HG03060 (cell line): ENCODE data around the gene VOPP1.
"Not testable (repeated sequence)": the region's sequence is repeated elsewhere in the genome, so short reads cannot be mapped to it uniquely, and the experiment has no call there.

Source experiments
- ATAC-seq: cut with Tn5 transposase; IDR thresholded peaks from one replicate; pipeline ENCODE4 v1.9.1; 2021; ENCODE audit warnings: low read depth, moderate number of reproducible peaks; ENCODE audit not compliant: unreplicated experiment

VOPP1 gene

DNA sequence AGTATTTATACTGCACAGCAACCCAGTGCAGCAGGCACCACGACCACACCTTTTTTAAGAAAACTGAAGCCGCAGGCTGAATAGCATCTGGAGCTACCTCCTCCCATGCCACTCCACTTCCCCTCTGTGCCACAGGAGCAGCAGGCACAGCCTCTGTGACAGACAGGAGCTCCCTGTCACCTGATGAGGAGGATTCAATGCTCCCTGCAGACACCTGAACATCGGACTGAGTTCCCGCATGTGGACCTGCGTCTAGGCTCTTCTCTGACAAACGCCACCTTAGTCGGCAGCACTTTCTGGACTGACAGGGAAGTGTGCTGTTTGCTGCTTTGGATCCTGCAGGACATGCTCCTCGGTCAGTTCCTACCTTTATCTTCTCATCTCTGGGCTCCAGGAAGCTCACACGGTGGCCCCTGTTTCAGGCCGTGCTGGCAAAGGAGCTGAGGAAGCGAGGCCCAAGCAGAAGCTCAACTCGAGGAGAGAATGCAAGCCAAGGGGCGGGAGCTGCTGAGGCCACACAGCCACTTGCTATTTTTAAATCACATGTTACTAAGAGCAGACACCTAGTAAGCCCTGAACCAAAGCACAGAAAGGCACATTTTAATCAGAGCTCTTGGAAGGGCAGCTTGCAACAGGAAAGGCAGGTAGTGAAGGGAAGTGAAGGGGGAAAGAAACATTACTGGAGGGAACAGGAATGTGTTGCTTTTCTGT is 56.6 kb downstream of the VOPP1 start:
- peak; percentile 37 for ATAC-seq

DNA sequence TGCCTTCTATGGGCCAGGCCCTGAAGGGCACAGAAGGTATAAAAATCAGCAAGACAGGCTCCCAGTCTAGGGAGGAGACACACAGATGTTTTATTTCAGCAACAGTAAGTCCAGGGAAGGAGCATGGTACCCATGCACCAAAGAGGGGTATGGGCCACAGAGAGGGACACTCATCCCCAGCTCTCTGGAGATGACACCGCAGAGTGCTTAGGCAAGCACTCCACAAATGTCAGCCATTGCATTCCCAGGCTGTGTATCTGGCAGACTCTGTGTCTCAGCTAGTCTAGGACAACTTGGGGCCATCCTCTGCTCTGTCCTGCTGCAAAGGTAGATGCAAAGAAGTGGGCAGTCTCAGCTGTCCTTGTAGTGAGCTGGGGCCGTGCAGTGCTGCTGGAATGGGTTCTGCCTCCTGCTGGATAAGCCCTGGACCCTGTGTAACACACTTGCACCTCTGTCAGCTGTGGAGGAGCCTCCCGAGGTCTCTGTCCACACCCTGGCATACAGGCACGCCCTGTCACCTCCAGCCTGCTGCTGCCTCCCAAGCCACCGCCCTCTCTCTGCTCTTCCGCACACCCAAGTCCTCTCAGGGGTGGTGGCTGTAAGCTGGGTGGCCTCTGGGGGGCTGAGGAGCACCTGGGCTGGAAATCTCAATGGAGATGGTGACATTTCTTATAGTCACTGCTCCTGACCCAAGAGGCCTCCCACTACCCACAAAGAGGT is 57.6 kb downstream of the VOPP1 start:
- ATAC-seq = no peak

DNA sequence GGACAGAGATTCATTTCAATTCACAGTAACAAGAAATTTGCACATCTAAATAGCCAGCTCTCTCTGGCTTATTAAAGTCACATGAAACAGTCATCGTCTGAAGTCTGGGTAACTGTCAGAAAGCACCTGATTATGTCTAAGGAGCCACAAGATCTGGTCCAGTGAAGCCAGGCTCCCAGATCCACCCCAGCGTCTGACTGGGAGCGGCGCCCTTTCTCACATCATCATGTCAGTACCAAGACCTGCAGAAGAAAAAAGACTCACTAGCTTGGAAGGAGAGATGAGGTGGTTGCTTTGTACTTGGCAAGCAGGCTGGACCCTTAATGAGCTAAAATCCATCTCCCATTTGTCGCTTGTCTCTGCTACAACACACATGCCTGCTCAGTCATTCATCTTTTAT is 58.4 kb downstream of the VOPP1 start:
- no peak for ATAC-seq

DNA sequence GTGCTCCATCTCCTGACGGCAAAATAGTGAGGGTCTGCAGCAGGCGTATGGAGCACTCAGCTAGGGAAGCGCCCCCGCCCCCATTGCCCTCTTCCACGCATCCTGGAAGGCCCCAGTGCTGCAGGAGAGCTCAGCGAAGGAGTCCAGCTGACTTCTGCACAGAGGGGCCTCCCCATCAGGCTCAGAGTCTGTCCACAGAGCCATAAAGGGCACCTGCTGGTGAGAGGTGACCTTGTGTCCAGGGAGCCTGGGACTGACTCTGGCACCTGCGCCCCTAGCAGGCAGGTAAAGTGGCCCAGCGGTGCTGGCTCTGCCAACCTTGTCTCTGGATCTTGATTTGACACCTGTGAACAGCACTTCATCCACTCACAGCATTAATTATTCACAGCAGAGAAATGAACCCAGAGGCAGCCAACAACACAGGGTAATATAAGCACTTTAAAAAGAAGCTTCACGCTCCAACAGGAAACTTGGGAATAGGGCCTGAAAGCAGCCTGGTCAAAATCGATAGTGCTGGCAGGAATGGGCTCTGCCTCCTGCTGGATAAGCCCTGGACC is 59.6 kb downstream of the VOPP1 start:
- ATAC-seq = no peak

DNA sequence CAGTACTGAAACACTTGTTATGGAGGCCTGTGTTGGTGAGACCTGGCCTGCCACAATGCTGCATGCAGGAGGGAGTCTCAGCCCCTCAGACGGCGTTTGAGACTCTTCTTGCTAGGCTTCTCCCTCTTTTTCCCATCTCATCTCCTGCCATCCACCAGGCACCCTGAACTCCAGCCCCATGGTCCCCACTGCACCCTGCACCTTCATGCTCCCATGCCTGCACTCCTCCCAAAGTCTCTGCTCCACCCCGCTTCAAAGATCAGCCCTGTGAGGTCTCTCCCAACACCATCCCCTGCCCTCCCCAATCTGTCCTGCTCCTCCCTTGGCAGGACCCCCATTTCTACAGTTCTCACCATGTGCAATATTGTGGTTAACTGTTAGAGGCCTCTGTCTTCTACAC is 61.7 kb downstream of the VOPP1 start:
- no peak for ATAC-seq

DNA sequence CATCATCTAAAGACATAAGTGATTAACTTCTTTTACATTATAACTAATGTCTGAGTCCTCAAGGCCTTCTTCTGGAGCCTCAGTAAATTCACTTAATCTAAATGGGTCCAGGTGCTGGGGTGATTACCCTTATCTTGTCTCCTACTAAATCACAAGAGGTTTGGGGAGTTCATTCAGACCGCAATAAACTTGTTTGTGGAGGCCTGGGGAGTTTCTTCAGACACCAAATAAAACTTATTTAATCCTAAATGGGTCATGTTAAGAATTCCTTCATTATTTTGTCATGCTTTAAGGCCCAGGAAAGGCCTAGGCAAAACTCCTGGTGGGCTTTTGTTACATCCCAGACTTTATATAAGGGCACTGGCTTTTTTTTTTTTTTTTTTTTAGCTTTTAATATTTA is 62.1 kb downstream of the VOPP1 start:
- not testable (repeated sequence) for ATAC-seq

DNA sequence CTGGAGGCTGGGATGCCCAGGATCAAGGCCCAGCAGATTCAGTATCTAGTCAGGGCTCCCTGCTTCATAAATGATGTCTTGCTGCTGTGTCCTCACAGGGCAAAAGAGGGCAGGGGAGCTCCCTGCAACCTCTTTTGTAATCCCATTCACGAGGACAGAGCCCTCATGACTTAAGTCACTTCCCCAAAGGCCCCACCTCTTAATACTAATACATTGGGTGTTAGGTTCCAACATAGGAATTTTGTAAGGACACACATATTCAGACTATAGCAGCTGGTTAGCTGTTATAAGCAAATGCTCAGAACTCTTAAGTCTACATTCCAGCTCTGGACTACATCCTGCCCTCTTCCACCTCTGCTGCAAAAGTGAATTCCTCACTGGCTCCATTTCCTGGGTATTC is 63.0 kb downstream of the VOPP1 start:
- ATAC-seq = no peak

DNA sequence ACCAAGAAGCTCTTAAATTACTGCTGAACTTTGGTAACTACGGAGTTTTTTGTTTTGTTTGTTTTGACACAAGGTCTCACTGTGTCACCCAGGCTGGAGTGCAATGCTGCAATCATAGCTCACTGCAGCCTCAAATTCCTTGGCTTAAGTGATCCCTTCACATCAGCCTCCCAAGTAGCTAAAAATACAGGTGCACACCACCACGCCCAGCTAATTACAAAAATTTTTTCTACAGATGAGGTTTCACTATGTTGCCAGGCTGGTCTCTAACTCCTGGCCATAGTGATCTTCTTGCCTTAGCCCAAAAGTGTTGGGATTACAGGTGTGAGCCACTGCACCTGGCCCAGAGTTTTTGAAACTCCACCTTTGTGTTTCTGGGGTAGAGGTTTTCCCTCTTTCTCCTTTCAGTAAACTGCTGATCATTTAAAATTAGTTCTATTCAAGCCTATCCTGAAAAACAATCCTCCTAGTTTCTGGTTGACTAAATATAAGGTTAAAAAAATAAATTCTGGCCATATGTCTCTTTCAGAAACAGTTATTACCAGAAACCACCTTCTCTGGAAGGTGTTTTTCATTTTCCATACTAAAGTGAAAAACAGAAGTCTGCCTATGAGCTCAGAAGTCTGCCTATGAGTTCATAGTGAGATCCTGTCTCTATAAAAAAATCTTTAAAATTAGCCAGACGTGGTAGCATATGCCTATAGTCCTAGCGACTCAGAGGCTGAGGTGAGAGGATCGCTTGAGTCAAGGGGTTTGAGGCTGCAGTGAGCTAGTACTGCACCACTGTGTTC is 63.9 kb downstream of the VOPP1 start:
- ATAC-seq = peak; percentile 51

DNA sequence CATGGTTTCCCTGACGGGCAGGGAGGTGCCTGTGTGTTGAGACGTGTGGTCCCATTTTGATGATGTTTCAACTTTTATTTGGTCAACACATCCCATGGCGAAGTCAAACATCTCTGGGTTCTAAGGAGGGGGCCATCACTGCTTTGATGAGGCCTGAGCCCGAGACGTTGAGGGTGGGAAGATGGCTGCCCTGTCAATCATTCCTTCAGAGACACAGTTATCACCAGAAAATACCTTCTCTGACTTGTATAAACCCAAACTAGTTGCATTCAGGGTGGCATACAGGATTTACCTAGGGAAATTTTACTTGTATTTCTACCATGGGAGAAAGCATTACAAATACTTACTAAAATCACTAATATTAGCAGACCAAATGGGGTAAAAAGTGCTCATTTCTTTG is 64.6 kb downstream of the VOPP1 start:
- ATAC-seq = no peak

DNA sequence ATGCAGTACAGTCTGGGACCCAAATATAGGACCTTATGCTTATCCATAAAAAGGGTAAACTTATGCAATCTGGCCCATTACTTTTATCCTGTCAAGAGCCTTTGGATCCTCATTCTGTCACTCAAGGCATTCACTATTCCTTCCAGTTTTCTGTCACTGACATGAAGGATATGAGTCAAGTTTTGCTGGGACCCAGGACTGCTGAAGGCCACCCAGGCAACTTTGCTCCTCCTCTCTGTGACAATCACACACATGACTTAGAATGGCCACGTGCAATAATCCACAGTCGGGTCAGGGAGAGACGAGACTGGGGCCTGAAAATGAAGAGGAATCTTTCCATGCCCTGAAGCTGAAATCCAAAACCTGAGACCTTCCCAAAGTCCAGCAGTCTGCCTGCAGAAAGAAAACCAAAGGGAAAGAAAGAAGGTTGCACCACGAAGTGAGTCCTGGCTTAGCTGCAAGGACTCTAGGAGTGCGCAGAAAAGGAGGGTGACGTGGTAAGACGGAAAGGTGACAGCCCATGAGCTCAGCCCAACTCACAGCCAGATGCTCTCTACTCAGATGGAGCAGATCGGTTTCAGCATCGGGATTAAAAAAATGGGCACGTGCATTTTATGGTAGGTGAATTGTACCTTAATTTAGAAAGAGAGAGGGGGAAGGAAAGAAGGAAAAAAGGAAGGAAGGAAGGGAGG is 67.2 kb downstream of the VOPP1 start:
- no peak for ATAC-seq

DNA sequence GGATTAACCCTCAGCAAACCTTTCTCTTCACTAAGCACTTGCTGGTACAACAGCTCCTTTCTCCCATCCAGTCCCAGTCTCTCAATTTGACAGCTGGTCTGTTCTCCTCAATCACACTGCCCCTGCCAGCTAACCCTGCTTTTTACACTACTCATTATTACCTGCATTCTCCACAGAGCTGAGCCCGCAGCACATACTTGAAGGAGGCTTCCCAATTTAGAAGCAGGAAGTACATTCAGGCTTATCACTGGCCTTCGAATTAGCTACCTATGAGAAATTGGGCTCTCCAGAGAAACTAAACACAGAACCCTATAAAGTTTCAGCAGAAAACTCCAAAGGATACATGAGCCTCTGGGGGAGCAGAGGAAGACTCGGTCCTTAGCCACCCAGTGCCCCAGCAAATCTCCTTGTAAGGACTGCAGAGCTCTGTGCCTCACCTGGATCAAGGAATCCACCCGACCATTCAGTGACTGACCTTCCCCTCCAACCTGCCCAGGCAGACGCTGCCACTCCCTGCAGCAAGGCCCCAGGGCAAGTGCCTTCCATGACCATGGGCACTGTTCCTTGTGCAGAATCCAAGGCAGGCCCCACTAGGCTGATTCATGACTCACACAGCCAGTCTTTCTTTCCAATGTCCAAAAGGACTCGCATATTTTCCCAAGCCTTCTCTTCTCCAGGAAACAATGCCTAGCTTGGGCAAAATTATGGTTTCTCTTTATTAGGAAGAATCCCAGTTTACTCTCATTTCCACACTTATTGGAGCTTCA is 68.0 kb downstream of the VOPP1 start:
- no peak for ATAC-seq

DNA sequence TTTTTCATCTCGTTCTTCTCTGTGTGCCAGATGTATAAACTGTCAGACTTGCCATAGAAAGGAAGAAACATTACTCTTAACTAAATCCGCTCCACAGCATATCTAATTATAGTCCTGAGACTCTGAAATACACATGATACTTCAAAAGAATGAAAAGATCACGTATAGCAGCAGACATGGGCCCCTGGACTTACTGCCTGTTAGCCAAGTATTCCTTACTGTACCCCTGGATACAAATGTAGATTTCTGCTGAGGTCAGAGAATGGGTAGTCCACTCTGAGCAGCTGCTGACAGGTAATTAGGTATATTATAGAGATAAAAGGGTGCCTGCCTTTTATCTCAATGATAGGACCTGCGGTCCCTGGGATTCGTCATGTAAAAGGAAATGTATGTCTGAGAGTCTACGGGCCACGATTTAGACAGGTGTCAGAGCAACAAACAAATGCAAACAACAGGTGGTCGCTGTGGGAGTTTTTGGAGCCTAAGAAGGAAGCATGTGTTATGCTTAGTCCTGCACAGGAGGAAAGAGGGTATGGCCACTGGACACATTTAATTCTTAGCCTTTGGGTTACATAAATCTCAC is 69.4 kb downstream of the VOPP1 start:
- no peak for ATAC-seq

DNA sequence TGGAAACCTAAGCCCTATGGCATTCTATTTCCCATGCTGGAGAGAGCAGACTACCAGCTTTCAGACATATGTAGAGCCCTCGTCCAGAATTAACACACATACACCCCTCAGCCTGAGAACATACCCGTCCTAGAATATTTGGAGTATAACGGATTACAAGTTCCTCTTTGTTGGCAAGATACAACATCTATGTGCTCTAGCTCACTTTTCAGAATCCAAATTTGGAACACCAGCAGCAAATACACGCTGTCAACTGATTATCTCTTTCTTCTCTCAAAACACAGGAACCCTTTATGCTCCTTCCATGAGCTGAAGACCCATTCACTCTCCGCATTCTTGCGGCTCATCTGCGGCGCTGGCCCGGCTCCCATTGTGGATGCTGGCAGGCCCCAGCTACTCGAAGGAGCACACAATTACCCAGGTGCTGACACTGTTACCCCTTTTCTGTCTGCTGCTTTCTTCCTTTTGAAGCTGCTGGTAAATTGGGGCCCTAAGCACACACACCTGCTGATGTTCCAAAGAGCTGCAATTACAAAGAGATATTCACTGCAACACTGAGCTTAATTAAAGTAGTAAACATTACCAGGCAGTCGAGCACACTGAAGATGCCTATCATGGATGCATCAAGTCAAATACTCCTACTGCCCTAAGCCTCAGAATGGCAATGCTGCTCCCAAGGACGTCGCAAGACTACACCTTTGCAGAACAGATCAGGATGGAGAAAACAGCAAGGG is 70.0 kb downstream of the VOPP1 start:
- no peak for ATAC-seq

DNA sequence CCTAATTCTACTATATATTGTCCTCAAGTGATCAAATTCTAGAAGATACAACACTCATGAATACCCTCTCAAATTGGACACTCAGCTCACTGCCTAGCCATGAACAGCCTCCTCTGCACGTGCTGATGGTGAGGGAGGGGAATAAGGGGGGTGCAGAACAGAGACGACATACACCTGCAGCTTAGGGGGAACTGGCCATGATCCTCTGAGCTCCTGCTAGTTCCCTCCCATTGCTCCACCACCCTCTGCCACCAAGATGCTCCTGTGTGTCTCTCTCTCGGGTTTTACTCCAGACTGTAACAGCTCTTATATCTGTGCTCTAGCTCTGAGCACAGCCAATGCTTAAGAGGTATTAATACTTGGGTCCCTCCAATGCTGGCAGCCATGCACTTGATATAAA is 70.7 kb downstream of the VOPP1 start:
- no peak for ATAC-seq

DNA sequence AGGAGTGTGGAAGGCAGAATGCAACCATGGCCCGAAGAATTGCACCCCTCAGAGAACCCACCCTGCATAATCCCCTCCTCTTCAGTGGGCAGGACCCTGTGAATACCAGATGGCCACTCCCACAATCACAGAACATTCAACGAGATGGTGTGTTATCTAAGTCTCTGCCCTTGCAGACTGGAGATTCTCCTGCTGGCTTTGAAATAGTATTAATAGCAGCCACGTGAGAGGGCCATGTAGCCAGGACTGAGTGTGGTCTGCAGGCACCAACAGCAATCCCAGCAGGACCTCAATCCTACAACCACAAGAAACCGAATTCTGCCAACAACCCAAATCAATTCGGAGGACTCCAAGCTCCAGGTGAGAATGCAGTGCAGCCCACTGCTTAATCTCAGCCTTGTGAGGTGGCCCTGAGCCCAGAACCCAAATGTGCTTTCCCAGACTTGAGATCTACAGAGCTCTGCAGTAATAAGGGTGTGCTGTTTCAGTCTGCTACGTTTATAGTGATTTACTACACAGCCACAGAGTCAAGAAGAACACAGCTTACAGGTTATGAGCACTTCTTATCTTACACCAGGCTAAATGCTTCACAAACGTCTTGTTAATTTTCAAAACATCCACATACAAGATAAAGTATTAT is 72.1 kb downstream of the VOPP1 start:
- ATAC-seq = no peak

DNA sequence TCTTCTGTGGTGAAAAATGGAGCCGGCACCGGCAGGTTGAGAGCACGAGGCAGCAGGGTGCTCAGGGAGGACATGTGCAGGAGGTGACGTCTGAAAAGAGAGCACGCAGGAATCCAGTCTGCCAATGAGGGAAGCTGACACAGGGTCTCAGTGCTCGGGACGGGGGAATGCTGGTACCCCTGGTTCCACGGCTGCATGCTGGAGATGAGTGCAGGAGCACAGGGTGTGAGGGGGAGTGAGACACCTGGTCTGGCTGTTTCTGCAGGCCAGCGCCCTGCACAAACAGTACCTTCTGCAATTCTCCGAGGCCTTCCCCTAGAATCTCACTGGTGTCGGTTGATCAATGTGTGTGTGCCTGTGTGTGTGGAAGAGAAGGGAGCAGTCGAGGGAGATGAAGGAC is 72.7 kb downstream of the VOPP1 start:
- ATAC-seq = no peak

DNA sequence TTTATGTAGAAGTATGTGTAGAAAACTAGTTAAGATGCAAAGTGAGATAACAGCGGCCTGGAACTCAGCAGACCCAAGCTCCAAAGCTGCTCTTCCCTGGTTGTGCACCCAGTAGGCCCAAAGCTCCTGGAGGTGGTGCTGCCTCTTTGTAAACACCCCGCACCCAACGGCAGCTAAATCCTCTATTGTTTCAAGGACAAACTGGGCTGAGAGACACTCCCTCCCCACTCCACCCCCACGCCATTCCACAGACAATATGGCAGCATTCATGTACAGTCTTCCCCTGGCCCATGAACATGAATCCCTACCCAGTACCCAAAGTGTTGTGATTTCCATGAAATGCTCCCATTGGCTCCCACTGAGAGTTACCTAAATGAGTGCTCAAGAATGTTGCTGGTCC is 73.5 kb downstream of the VOPP1 start:
- no peak for ATAC-seq

DNA sequence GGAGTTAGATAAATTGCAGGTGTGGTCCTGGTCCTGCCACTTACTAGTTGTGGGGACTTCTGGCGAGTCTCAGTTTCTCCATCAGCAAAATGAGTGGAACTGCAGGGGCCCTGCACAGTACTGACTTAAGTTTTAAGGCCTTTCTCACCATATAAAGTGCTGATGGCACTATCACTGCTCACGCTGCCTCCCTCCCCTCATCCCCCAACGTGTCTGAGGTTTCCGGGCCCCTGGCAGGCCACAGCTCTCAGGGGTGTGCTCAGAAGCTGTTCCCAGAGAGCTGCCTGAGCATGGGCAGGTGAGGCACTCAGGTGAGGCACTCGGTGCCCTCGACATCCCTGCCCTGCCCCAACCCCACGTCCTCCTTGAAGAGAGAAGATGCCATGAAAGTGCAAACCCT is 74.2 kb downstream of the VOPP1 start:
- ATAC-seq = no peak
